ENCODE results near the gene PLAC1.

The PLAC1 gene

DNA sequence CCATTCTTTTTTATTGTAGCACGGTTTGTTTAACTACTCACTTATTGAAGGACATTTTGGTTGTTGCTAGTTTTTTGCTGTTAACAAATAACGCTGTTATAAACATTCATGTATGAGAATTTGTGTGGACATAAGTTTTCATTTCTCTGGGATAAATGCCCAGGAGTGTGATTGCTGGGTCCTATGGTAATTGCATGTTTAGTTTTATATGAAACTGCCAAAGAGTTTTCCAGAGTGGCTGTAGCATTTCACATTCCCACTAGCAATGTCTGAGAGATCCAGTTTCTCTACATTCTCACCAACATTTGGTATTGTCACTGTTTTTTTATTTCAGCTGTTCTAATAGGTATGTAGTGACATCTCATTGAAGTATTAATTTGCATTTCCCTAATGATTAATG is 66.8 kb downstream of the PLAC1 start:
- no peak for DNase-seq (ENCODE audit: low read depth in 1 of 2, low spot score in 1 of 2)

DNA sequence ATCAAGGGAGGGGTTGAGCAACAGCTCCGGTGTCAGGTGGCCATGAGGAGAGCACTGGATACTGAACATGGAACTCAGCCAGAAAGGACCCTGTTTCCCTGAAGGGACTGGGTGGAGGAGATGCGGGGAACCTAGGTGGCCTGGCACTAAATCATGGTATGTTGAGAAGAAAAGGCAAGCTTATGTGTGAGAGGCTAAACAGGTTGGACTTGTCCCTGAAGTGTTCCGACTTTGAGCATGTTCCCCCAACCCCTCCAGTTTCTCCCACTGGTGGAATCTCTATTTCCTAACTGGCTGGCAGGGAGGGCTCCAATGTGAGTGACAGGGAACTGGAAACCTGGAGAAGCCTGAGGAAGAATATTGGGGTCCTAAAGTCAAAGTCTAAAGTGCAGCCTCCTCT is 69.5 kb downstream of the PLAC1 start:
- DNase-seq (ENCODE audit: low read depth in 1 of 2, low spot score in 1 of 2): no peak

DNA sequence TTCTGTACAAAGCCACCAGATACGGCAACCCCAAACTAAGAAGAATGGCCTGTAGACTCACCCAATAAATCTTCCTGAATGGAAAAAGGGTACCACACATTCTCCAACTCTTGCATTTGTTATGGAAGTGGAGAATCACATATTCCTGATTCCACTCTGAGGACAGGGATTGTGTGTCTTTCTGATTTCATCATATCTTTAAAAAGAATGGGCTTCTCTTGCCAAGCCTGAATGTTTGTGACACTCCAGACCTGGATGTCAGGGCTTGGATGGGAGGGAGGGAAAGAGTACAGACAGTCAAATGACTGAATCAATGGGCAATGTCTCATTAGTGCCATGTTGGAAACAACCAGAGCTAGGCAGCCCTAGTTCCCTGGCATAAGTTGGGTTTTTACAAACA is 77.4 kb downstream of the PLAC1 start:
- no peak for DNase-seq (ENCODE audit: low read depth in 1 of 2, low spot score in 1 of 2)

DNA sequence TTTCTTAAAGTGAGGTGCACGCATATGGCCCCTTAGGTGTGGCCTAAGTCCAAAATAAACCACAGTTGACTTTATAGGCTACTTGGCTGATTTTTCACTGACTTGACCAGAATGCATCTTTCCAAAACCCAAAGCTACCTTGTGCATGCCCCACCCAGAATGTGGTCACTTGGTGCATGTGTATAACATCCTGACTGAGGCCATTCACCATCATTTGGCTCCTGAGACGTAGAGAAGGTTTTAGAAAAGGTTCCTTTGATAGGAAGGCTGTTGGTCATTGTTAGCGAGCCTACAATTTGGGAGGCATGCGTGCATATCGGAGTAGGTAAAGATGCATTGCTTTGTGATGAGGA is 84.6 kb downstream of the PLAC1 start:
- DNase-seq (ENCODE audit: low read depth in 1 of 2, low spot score in 1 of 2): no peak

DNA sequence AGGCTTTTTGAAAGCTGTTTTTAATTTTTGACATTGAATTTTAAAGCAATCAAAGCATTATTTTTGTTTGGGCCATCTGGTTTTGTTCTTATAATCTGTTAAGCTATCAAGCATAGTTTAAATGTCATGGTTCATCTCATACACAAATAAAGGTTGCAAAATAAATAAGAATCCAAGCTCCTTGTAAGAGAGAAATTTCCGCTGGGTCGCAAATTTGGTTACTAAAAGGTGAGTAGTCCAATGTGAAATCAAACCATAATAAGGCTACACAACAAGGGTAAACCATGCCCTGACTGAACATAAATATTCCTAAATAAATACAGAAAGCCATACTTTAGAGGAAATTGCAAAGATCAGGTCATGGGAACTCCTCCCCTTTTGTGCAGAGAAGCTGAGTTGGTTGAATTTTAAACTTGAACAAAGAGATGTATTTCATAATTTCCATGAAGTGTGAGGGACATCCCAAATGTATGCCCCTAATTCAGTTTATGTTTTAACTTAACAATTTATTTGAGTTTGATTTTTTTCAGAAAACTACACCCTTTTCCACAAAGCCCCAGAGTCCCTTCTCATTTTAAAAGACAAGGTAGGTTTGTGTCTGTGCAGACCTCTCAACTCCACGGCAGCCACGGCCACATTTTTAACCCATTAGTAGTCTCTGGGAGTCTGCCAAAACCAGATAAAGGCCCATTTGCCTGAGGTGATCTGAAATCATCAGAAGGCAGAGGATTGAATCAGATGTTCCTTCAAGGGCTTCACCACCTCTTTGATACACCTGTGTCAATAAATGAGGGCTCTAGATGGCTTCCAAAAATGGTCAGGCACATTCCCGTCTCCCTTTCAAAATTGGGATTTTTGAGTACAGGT is 85.2 kb downstream of the PLAC1 start:
- DNase-seq (ENCODE audit: low read depth in 1 of 2, low spot score in 1 of 2): no peak

DNA sequence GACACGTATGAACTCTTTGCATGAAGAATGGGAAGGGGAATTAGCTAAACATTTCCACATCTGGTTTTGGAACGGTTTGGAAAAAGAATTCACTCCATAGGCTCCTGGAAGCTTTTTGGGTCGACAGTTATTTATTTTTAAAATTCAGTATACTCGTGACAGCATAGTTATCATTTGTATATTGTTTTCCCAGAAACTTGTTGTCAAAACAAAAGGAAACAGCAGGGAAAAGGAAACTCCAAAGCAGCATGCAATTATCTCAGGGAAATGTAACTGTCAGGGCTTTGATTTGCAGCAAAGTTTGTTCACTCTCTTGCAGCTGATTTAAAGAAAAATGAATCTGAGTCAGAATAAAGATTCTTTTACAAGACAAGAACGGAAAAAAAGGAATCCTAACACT is 86.5 kb downstream of the PLAC1 start:
- no peak for DNase-seq (ENCODE audit: low read depth in 1 of 2, low spot score in 1 of 2)

DNA sequence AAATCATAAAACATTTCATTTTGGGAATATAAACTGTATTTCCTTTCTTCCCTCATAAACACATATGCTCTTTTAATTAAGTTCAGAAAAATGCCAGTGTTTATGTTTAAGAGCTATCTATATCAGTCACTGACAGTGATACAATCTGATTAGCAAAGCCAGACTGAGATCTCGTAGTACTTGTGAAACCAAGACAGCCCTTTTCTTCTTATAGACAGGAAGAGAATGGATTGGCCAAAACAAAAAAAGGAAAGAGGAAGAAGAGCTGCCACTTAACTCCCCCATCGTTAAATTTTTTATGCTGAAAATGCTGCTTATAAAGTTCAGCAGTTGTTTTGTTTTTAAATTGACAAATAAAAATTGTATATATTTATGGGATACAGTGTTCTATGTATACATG is 87.4 kb downstream of the PLAC1 start:
- no peak for DNase-seq (ENCODE audit: low read depth in 1 of 2, low spot score in 1 of 2)

DNA sequence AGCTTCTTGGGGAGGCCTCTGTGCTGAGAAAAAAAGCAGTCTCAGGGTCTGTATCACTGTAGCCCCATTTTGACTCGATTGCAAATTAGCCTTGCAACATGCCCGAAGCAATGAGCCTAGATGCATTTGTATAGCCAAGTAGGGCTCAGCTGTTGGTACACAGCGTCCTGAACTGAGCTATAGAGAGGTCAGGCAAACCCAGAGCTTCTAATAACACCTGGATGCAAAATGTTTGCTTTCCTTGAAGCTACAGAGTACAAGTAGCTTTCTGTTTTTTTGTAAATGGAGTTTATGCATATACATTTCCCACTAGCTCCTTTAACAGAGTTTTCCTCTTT is 87.8 kb downstream of the PLAC1 start:
- no peak for DNase-seq (ENCODE audit: low read depth in 1 of 2, low spot score in 1 of 2)

DNA sequence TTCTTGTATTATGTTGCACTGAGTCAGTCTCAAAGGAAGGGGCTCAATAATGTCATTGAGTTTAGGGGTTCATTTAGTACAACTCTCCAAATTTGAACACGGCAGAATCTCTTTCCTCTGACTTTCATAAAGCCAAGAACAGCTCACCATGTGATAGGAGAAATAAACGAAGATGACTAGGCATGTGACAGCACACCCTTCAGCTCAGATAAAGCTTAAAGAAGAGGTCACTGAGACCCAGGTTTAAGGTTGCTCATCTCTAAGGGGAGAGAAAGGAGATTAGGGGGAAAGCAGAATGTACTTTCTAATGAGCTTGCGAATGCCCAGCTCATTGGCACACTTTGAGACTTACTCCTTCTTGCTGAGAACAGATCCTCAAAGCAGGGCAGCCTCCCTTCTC is 89.0 kb downstream of the PLAC1 start:
- DNase-seq (ENCODE audit: low read depth in 1 of 2, low spot score in 1 of 2): no peak

DNA sequence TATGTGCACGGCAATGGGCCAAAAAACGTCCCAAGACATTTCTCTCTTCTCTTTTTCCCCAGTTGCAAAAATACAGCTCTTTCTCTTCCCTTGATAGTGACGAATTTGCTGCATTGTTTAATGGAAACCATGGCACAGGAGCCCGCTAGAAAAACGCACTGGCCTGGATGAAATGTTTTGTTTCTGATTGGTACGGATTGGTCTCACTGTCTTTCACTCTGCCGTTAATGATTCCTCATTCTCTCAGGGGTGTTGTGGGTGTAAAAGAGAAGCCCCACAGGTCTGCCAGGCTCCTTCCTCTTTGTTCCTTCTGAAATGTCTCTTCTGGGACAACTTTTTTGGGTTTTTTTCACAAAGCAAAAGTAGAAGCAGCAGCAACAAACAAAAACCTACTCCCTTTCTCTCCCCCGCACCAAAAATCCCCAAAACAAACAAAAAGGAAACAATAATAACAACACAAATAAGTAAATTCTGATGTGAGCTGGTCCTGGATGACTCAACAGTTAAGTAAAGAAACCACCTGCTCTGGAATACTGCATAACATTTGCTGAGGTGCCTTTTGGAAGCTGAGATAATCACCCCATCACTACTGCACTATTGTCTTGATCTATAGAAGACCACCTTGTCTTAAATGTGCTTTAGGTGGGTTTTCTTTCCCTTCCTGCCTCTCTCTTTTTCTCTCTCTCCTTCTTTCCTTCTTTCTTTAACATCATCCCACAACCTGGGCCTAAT is 89.8 kb downstream of the PLAC1 start:
- no peak for DNase-seq (ENCODE audit: low read depth in 1 of 2, low spot score in 1 of 2)

DNA sequence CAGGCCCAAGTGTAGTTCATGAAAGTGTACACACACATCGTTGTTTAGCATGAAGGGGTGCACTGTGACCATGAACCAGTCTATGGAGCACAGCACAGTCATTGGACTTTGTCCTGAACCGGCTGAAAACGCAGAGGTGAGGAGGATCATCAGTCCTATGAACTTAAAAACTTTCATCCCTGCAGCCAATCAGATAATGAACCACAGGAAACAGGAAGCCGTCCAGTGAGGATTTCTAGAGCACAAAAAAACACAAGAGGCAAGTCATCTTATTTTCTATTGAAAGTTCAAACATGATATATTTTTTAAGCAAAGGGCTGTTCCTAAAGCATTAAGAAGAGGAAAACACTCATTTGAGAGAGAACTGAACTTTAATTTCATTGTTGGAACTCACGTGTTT is 91.8 kb downstream of the PLAC1 start:
- DNase-seq (ENCODE audit: low read depth in 1 of 2, low spot score in 1 of 2): no peak

DNA sequence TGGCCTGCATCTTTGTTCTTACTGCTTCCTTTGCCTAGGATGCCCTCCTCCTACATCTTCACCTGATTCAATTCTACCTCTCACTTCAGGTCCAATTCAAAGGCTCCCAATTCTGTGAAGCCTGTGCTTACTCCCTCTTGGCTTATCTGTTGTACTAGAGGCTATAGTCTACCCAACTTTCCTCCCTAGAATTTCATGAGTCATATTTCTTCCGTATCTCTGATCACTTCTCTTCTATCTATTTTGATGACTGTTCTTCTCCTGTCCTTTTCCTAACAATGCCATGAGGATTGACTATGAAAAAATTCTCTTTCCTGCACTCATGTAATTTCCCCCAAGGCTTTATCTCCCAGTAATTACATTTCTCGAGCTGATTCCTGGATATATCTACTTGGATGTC is 96.3 kb downstream of the PLAC1 start:
- no peak for DNase-seq (ENCODE audit: low read depth in 1 of 2, low spot score in 1 of 2)

DNA sequence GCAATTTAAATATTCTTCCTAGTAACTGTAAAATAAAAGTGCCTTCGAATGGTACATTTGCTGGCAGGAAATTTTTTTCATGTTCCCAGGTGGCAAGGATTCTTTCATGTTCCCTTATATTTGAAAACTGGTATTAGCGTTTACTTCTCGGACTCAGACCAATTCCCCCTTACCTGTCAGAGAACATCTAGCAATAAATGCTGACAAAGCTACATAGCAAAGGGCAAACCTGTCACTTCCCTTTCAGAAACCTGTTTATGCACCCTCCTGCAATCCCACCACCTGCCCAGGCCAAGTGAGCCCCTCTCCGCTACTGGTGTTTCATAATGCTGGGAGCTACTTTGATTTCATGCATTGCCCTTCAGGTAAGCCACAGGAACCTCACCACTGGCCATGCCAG is 100.1 kb downstream of the PLAC1 start:
- DNase-seq (ENCODE audit: low read depth in 1 of 2, low spot score in 1 of 2): no peak

DNA sequence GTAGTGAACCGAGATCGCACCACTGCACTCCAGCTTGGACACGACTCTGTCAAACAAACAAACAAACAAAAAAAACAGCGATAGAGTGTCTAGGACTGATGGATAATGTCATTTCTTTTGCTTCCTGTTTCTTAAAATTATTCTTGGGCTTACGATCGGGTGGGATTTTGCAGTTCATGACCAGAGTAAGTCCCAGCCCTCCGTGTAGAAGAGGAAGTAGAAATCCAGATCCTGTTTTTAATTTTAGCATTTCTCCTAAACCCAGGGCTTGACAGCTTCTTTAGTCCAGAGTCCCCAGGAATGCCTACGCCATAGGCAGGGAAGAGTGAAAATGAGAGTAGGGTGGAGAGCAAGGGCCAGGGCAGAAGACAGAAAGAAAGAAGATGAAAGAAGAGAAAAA is 104.0 kb downstream of the PLAC1 start:
- DNase-seq (ENCODE audit: low read depth in 1 of 2, low spot score in 1 of 2): no peak

DNA sequence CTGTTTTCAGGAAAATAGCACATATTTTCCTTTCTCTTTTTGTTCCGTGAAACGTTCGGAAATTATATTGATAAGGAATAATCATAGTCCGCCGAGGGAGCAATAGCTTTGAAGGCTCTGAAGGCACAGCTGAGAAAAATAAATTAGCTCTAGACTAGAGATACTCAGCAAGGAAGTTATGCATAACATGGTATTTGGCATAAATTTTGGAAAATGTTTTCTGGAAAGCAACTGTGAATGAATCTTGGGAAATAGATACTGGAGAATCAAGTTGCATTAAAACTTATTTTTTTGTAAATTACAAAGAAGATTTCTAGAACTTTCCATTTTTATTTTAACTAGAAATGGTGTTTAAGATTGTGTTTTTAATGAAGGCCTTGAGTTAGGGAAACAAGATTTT is 105.9 kb downstream of the PLAC1 start:
- no peak for DNase-seq (ENCODE audit: low read depth in 1 of 2, low spot score in 1 of 2)

DNA sequence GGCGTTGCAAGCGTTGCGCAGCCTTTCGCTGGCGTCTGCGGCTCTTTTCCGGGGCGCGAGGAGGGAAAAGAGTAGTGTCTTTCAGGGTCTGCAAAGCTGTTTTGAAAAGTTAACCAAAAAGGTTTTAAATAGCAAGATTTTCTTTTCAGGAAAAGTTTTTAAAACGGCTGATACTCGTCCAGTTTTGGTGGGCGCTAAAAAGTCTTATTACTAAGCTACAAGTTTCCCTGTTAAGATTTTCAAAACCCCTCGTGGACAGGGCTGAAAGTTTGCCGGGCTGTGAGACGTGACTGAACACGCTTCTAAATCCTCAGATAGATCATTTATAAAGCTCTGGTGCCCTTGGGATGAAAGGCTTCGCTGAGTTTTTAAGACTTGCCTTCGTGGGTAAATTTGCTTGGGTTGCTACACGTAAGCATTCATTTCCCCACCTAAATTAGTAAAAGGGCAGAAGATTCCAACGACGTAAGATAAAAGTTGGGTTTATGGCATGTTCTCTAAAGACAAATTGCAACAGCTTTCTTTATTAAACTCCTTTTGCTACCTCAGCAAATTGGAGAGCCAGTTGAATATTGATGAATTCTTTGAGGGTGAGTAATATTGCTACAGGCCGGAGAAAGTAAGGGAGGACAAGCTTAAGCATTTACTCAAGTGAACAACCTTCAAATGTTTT is 106.8 kb downstream of the PLAC1 start:
- DNase-seq (ENCODE audit: low read depth in 1 of 2, low spot score in 1 of 2): no peak

DNA sequence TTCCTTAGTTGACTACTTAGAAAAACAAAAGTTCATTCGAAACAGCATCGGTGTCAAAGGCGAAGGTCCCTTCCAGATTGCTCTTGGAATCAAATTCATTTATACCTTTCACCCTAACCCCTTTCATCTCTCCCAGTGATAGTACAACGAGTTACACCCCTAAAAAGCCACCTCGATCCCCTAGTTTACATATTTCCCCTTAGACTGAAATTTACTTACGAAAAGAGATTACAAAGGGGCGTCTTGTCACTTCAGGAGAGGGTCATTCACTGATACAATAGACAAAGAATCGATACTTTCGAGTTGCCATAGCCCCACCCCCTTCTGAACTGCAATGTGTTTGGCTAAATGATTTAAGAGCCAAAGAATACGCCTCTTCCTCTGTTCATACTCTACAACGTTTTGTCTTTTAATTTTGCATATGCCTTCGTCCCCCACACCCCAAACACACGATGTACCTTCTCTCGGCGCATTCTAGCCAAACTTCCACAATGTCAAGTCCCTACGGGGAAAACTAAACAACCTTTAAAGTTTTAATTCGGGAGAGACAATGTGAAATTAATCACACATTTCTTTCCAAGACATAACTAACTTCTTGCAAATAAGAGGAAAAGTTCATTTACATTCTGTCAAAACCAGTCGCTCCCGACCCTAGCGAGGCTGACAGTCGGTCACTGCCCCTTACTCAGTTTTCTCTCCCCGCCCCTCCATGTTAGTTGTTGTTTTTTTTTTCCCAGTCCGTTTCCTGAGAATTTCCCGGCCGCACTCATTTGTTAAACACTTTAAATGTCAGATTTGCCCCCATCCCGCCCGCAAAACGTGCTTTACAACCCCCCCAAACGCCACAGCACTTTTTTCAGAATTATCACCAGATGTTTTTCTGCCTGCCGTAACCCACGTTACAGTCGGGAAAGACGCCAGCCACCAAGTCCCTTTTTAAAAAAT is 109.7 kb downstream of the PLAC1 start:
- DNase-seq (ENCODE audit: low read depth in 1 of 2, low spot score in 1 of 2): no peak

DNA sequence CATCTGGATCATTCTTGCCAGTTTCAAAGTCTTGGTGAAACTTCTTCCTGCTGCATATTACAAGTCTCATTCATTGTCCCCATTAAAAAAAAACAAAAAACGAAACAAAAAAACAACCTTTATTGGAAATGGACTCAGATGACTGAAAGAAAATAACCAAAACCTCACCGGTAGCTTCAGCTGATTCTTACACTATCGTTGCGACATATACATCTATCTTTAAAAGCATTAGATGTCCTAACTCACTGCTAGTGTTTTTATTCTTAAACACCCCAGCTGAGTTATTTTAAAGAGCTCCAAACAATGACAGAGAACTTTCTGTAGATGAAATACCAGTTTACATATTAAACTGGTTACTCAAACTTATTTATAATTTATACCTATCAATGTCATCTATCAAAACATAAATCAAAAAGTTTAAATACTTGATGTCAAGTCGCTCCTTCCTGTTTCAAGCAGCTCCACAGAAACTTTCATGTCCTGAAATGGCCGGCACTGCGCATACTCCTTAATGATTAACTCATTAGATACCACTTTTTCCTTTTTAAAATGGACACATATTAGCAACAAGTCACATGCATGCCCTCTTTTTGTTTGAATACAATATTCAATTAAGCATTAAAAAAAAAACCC is 111.1 kb downstream of the PLAC1 start:
- DNase-seq (ENCODE audit: low read depth in 1 of 2, low spot score in 1 of 2): no peak

DNA sequence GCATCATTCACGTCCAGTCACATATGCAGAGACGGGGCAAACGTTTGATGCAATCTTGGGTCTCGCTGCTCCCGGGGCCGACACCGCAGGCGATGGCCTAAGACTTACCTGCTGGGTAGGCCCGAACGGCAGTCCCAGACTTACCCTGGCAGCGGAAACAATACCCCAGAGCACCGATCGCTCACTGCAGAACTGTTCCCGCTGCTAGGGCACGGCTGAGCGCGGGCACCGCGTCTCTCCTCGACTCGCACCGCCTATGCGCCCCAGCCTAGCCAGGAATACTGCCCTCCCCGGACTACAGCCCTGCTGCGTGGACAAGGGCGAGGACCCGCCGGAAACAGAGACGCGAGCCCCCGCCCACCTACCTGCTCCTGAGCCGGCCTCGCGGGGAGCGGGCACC is 112.1 kb downstream of the PLAC1 start:
- DNase-seq (ENCODE audit: low read depth in 1 of 2, low spot score in 1 of 2): no peak

DNA sequence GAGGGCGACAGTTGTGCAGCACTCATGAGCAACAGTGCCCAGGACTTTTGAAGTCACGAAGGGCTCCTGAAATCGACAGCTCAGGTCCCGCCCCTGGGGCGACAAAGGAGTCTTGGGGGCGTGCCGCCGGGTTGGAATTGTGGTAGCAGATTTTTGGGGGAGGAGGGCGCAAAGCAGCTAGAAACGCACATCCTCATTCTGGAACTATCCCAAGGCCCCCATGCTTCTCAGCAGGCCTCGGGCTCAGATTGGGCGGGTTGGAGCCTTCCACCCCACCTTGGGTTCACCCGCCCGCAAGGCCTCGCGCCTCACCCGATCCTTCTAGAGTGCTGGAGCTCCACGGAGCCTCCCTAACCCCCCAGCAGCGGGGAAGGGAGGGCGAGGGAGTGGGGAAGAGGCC is 112.8 kb downstream of the PLAC1 start:
- no peak for DNase-seq (ENCODE audit: low read depth in 1 of 2, low spot score in 1 of 2)

All from activated T-helper 1 cell treated with anti-CD3 and anti-CD28 coated beads, Interleukin-2, amount 50 U/mL, for 16 hours (primary cell).